NCI-H345 treated with DMSO at 0.1 percent for 48 hours (cell line): ENCODE data around the gene TECPR2.
"Not testable (repeated sequence)": the region's sequence is repeated elsewhere in the genome, so short reads cannot be mapped to it uniquely, and the experiment has no call there.

Experiments used
- DNase-seq: peaks from one replicate; lab custom pipeline; 2025; ENCODE audit not compliant: unreplicated experiment; lab: John Stamatoyannopoulos, UW

The TECPR2 gene

GRCh38 chr14:102333795-102334705, 28.7 kb upstream of the TECPR2 start:
- DNase-seq: no peak

- no peak for DNase-seq
Observed at GRCh38 chr14:102335163-102335562, 27.6 kb upstream of the TECPR2 start.

GRCh38 chr14:102338724-102339123, 24.0 kb upstream of the TECPR2 start:
- DNase-seq: no peak

GRCh38 chr14:102341566-102341965, 21.2 kb upstream of the TECPR2 start:
- DNase-seq: no peak

GRCh38 chr14:102342238-102342637, 20.5 kb upstream of the TECPR2 start:
- no peak for DNase-seq

- DNase-seq: no peak
Observed at GRCh38 chr14:102344084-102344483, 18.7 kb upstream of the TECPR2 start.

GRCh38 chr14:102344485-102344884, 18.3 kb upstream of the TECPR2 start:
- no peak for DNase-seq

GRCh38 chr14:102345232-102345631, 17.5 kb upstream of the TECPR2 start:
- DNase-seq: no peak

GRCh38 chr14:102346645-102347044, 16.1 kb upstream of the TECPR2 start:
- no peak for DNase-seq

GRCh38 chr14:102348376-102348775, 14.4 kb upstream of the TECPR2 start:
- DNase-seq: no peak

GRCh38 chr14:102351023-102351422, 11.7 kb upstream of the TECPR2 start:
- DNase-seq: no peak

- DNase-seq: not testable (repeated sequence)
Observed at GRCh38 chr14:102351593-102351992, 11.1 kb upstream of the TECPR2 start.

GRCh38 chr14:102352213-102352612, 10.5 kb upstream of the TECPR2 start:
- DNase-seq: no peak

GRCh38 chr14:102353126-102353619, 9.6 kb upstream of the TECPR2 start:
- DNase-seq: no peak

GRCh38 chr14:102356280-102356679, 6.5 kb upstream of the TECPR2 start:
- no peak for DNase-seq

- no peak for DNase-seq
Observed at GRCh38 chr14:102359341-102359740, 3.4 kb upstream of the TECPR2 start.

GRCh38 chr14:102360388-102360787, 2.4 kb upstream of the TECPR2 start:
- DNase-seq: no peak

- DNase-seq: no peak
Observed at GRCh38 chr14:102362084-102362483, 657 bp upstream of the TECPR2 start.

- no peak for DNase-seq
Observed at GRCh38 chr14:102363182-102363943, 622 bp downstream of the TECPR2 start.

- no peak for DNase-seq
Observed at GRCh38 chr14:102370305-102370809, 7.6 kb downstream of the TECPR2 start.

GRCh38 chr14:102371361-102371760, 8.6 kb downstream of the TECPR2 start:
- DNase-seq: no peak

- DNase-seq: no peak
Observed at GRCh38 chr14:102373110-102373509, 10.4 kb downstream of the TECPR2 start.
